Neural cell (in vitro differentiated cells): ENCODE measurements around the gene FAM186B.

ENCODE experiments used
- CTCF ChIP-seq: fragments of 450-650 bp; IDR thresholded peaks from 2 replicates; pipeline ENCODE4 v1.5.1; 2014; ENCODE audit warnings: antibody characterized with exemption, mild to moderate bottlenecking, moderate library complexity; ENCODE audit not compliant: poor library complexity, severe bottlenecking
- EP300 ChIP-seq: fragments of 450-650 bp; conservative IDR thresholded peaks from 2 replicates; pipeline ENCODE4 v1.6.1; 2014; ENCODE audit warnings: antibody characterized with exemption, mild to moderate bottlenecking, moderate library complexity; ENCODE audit not compliant: poor library complexity, severe bottlenecking
- EZH2 ChIP-seq: fragments of 200-600, 300-800 bp; shearing (Covaris generic), sonication (generic); IDR thresholded peaks from 2 replicates; pipeline ENCODE4 v1.6.1; 2014; ENCODE audit warnings: antibody characterized with exemption, low read length, borderline replicate concordance, mild to moderate bottlenecking; ENCODE audit not compliant: insufficient read depth, poor library complexity, severe bottlenecking
- MXI1 ChIP-seq: fragments of 450-650 bp; conservative IDR thresholded peaks from 2 replicates; pipeline ENCODE4 v1.6.1; 2014; ENCODE audit warnings: antibody characterized with exemption, mild to moderate bottlenecking; ENCODE audit not compliant: poor library complexity, severe bottlenecking
- POLR2AphosphoS5 ChIP-seq: IDR thresholded peaks from 2 replicates; pipeline ENCODE4 v1.6.1; 2012
- SMC3 ChIP-seq: fragments of 450-650 bp; conservative IDR thresholded peaks from 2 replicates; pipeline ENCODE4 v1.6.1; 2014; ENCODE audit warnings: antibody characterized with exemption, mild to moderate bottlenecking, moderate library complexity; ENCODE audit not compliant: poor library complexity
- TAF1 ChIP-seq: IDR thresholded peaks from 2 replicates; pipeline ENCODE4 v1.6.1; 2012; ENCODE audit warnings: low read depth

- TF ChIP-seq TAF1 (no peak), CTCF (no peak), EZH2 (no peak), SMC3 (no peak), EP300 (no peak), MXI1 (no peak), POLR2AphosphoS5 (no peak)
These were observed 26.0 kb upstream of the FAM186B start for GRCh38 chr12:49631336-49631907.
